ENCODE results near the gene OBP2A. TPM values are rescaled to one million over a fixed set of nuclear protein-coding genes. Genes with fewer than 3 reads are reported as not detected.

The OBP2A gene
- total RNA-seq, 4 donors from 2014 or later = not detected

DNA sequence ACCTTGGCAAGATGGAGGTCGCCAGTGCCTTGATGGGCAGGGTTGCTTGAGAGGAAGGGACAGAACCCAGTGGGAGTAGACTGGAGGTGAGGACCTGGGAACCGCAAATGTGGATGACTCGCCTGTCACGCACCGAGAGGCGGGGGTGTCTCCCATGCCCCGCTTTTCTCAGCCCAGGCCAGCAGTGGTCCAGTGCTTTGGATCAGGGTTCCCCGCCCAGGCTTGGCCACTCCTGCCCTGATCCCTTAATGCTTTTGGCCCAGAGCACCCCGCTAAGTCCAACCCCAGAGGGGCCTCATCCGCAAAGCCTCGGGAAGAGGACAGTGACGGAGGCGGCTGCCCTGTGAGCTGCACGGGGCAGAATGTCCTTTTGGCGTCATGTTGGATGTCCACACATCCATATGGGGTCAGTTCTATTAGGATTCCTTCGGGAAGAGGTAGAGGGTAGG lies 43.0 kb upstream of the OBP2A start:
- Histone ChIP-seq H3K4me3 (no peak overlapping the region), H3K27ac (no peak overlapping the region), H3K9me3 (no peaks in the 10 kb centered on the region), H3K36me3 (peaks cover 0 to 10% (median 0%) of the 10 kb centered on the region in 4 donors), H3K27me3 (no peaks in the 10 kb centered on the region), H3K4me1 (peaks cover 15 to 25% (median 18%) of the 10 kb centered on the region in 4 donors)
- TF ChIP-seq POLR2AphosphoS5 (IDR thresholded peaks at IDR 0.05) (no peak), POLR2A (IDR thresholded peaks at IDR 0.05) (no peak), EP300 (IDR thresholded peaks at IDR 0.05; ENCODE audit: low read depth) (no peak), CTCF (IDR thresholded peaks at IDR 0.05) (no peak)
- in situ Hi-C loops (cut with MboI; ENCODE audit: low pct_ligation_motif_present in 1 of 4, low pct_unique_long_range_greater_than_20kb in 1 of 4, low sequenced_read_pairs in 3 of 4) (no loop called here), intact Hi-C loops (cut with DNase I; ENCODE audit: low total_unique reads) (no loop called here)
- WGBS, 2 donors (ENCODE audit: low coverage in 1 of 2) = 94% methylated on average over 16 of the region's 16 CpGs; no CpG with 5 or more reads in 1 of the 2 donors
- DNase-seq = no peak

- peaks cover 0 to 10% (median 0%) of the 10 kb centered on the region in 4 donors for H3K36me3 ChIP-seq
- 93% methylated on average over 41 of the region's 41 CpGs; no CpG with 5 or more reads in 1 of the 2 donors for WGBS, 2 donors (ENCODE audit: low coverage in 1 of 2)
- no peaks in the 10 kb centered on the region for H3K9me3 ChIP-seq
- intact Hi-C loops (cut with DNase I; ENCODE audit: low total_unique reads) = no loop called here
- H3K4me3 ChIP-seq = no peak overlapping the region
- DNase-seq = no peak
- H3K27me3 ChIP-seq = no peaks in the 10 kb centered on the region
- peaks cover 15 to 25% (median 18%) of the 10 kb centered on the region in 4 donors for H3K4me1 ChIP-seq
- in situ Hi-C loops (cut with MboI; ENCODE audit: low pct_ligation_motif_present in 1 of 4, low pct_unique_long_range_greater_than_20kb in 1 of 4, low sequenced_read_pairs in 3 of 4) = no loop called here
- no peak overlapping the region for H3K27ac ChIP-seq
- TF ChIP-seq POLR2A (IDR thresholded peaks at IDR 0.05) = no peak
- no peak for TF ChIP-seq POLR2AphosphoS5 (IDR thresholded peaks at IDR 0.05)
- TF ChIP-seq EP300 (IDR thresholded peaks at IDR 0.05; ENCODE audit: low read depth) = no peak
- TF ChIP-seq CTCF (IDR thresholded peaks at IDR 0.05) = no peak
Observed at GRCh38 chr9:135503371-135504261, 42.3 kb upstream of the OBP2A start.

GRCh38 chr9:135504262-135505243 lies 41.4 kb upstream of the OBP2A start:
- Histone ChIP-seq H3K4me1 (peaks cover 12 to 19% (median 13%) of the 10 kb centered on the region in 4 donors), H3K27me3 (no peaks in the 10 kb centered on the region), H3K36me3 (peaks cover 0 to 10% (median 0%) of the 10 kb centered on the region in 4 donors), H3K9me3 (no peaks in the 10 kb centered on the region), H3K27ac (no peak overlapping the region), H3K4me3 (no peak overlapping the region)
- intact Hi-C loops (cut with DNase I; ENCODE audit: low total_unique reads) (no loop called here), in situ Hi-C loops (cut with MboI; ENCODE audit: low pct_ligation_motif_present in 1 of 4, low pct_unique_long_range_greater_than_20kb in 1 of 4, low sequenced_read_pairs in 3 of 4) (no loop called here)
- peak; percentile 52 for DNase-seq
- TF ChIP-seq CTCF (IDR thresholded peaks at IDR 0.05) = peak; percentile 48 to 73 (median 57)
- TF ChIP-seq POLR2AphosphoS5 (IDR thresholded peaks at IDR 0.05) = no peak
- 61% methylated on average over 17 of the region's 21 CpGs; no CpG with 5 or more reads in 1 of the 2 donors for WGBS, 2 donors (ENCODE audit: low coverage in 1 of 2)

All from transverse colon (tissue), 4 donors.